ENCODE data around the gene DPP10. TPM values are rescaled to one million over a fixed set of nuclear protein-coding genes. Genes with fewer than 3 reads are reported as not detected.

DPP10 gene
- total and polyA plus RNA-seq, 7 donors = 0.60 to 4.4 (median 3.5) TPM

- Histone ChIP-seq H3K4me3 (no peak overlapping the region), H3K4me1 (no peaks in the 10 kb centered on the region), H3K27me3 (no peaks in the 10 kb centered on the region), H3K27ac (no peak overlapping the region), H3K36me3 (no peaks in the 10 kb centered on the region), H3K9me3 (no peaks in the 10 kb centered on the region)
- DNase-seq = no peak
- intact Hi-C loops (cut with DNase I) = no loop called here
- WGBS, 2 donors = 84 to 89% methylated on average over 1 of the region's 1 CpG
- TF ChIP-seq EP300 (IDR thresholded peaks at IDR 0.05) (no peak), CTCF (IDR thresholded peaks at IDR 0.05) (no peak), POLR2AphosphoS5 (IDR thresholded peaks at IDR 0.05) (no peak), POLR2A (IDR thresholded peaks at IDR 0.05) (no peak)
These were observed 347.5 kb downstream of the DPP10 start for GRCh38 chr2:114789989-114790388.

GRCh38 chr2:114797540-114797939 lies 355.1 kb downstream of the DPP10 start:
- Histone ChIP-seq H3K36me3 (no peaks in the 10 kb centered on the region), H3K27me3 (no peaks in the 10 kb centered on the region), H3K4me1 (no peaks in the 10 kb centered on the region), H3K9me3 (no peaks in the 10 kb centered on the region), H3K4me3 (no peak overlapping the region), H3K27ac (no peak overlapping the region)
- no peak for DNase-seq
- TF ChIP-seq POLR2AphosphoS5 (IDR thresholded peaks at IDR 0.05) = no peak
- WGBS, 2 donors = 60 to 83% methylated on average over 4 of the region's 4 CpGs
- intact Hi-C loops (cut with DNase I) = no loop called here

- no peak overlapping the region for H3K4me3 ChIP-seq
- no peaks in the 10 kb centered on the region for H3K27me3 ChIP-seq
- H3K4me1 ChIP-seq = no peaks in the 10 kb centered on the region
- intact Hi-C loops (cut with DNase I) = no loop called here
- H3K9me3 ChIP-seq = no peaks in the 10 kb centered on the region
- no peak overlapping the region for H3K27ac ChIP-seq
- H3K36me3 ChIP-seq = no peaks in the 10 kb centered on the region
- TF ChIP-seq POLR2A (IDR thresholded peaks at IDR 0.05) (no peak), EP300 (IDR thresholded peaks at IDR 0.05) (no peak), CTCF (IDR thresholded peaks at IDR 0.05) (no peak), POLR2AphosphoS5 (IDR thresholded peaks at IDR 0.05) (no peak)
- no peak for DNase-seq
- 21 to 59% methylated on average over 2 of the region's 2 CpGs for WGBS, 2 donors
These were observed 355.5 kb downstream of the DPP10 start for GRCh38 chr2:114797942-114798341.

- Histone ChIP-seq H3K27me3 (no peaks in the 10 kb centered on the region), H3K36me3 (no peaks in the 10 kb centered on the region), H3K4me3 (no peak overlapping the region), H3K9me3 (no peaks in the 10 kb centered on the region), H3K27ac (no peak overlapping the region), H3K4me1 (no peaks in the 10 kb centered on the region)
- intact Hi-C loops (cut with DNase I) = no loop called here
- TF ChIP-seq POLR2A (IDR thresholded peaks at IDR 0.05) (no peak), CTCF (IDR thresholded peaks at IDR 0.05) (no peak), EP300 (IDR thresholded peaks at IDR 0.05) (no peak), POLR2AphosphoS5 (IDR thresholded peaks at IDR 0.05) (no peak)
- DNase-seq = no peak
- WGBS, 2 donors = 85 to 87% methylated on average over 2 of the region's 2 CpGs
These were observed 357.9 kb downstream of the DPP10 start for GRCh38 chr2:114800371-114800770.

- no peak for TF ChIP-seq EP300 (IDR thresholded peaks at IDR 0.05)
- no peak for DNase-seq
- Histone ChIP-seq H3K4me3 (no peak overlapping the region), H3K4me1 (no peaks in the 10 kb centered on the region), H3K9me3 (no peaks in the 10 kb centered on the region), H3K27ac (no peak overlapping the region), H3K36me3 (no peaks in the 10 kb centered on the region), H3K27me3 (no peaks in the 10 kb centered on the region)
- WGBS, 2 donors = 79 to 94% methylated on average over 3 of the region's 3 CpGs
- intact Hi-C loops (cut with DNase I) = no loop called here
These were observed 362.8 kb downstream of the DPP10 start for GRCh38 chr2:114805195-114805594.

GRCh38 chr2:114810092-114810491 lies 367.7 kb downstream of the DPP10 start:
- Histone ChIP-seq H3K27ac (no peak overlapping the region), H3K27me3 (no peaks in the 10 kb centered on the region), H3K4me1 (no peaks in the 10 kb centered on the region), H3K9me3 (no peaks in the 10 kb centered on the region), H3K4me3 (no peak overlapping the region), H3K36me3 (no peaks in the 10 kb centered on the region)
- no peak for TF ChIP-seq POLR2A (IDR thresholded peaks at IDR 0.05)
- TF ChIP-seq EP300 (IDR thresholded peaks at IDR 0.05) = no peak
- TF ChIP-seq POLR2AphosphoS5 (IDR thresholded peaks at IDR 0.05) = no peak
- TF ChIP-seq CTCF (IDR thresholded peaks at IDR 0.05) = no peak
- WGBS, 2 donors = 92 to 94% methylated on average over 5 of the region's 5 CpGs
- no peak for DNase-seq
- intact Hi-C loops (cut with DNase I) = no loop called here

Data from sigmoid colon (tissue), 7 donors.